GM18508 (cell line): ENCODE results near the gene GPN3.
"Not testable (repeated sequence)": the region's sequence is repeated elsewhere in the genome, so short reads cannot be mapped to it uniquely, and the experiment has no call there.

Experiments
- ATAC-seq: cut with Tn5 transposase; IDR thresholded peaks from one replicate; pipeline ENCODE4 v1.9.1; 2021; ENCODE audit warnings: moderate number of reproducible peaks; ENCODE audit not compliant: insufficient read depth, unreplicated experiment

GPN3 gene

DNA sequence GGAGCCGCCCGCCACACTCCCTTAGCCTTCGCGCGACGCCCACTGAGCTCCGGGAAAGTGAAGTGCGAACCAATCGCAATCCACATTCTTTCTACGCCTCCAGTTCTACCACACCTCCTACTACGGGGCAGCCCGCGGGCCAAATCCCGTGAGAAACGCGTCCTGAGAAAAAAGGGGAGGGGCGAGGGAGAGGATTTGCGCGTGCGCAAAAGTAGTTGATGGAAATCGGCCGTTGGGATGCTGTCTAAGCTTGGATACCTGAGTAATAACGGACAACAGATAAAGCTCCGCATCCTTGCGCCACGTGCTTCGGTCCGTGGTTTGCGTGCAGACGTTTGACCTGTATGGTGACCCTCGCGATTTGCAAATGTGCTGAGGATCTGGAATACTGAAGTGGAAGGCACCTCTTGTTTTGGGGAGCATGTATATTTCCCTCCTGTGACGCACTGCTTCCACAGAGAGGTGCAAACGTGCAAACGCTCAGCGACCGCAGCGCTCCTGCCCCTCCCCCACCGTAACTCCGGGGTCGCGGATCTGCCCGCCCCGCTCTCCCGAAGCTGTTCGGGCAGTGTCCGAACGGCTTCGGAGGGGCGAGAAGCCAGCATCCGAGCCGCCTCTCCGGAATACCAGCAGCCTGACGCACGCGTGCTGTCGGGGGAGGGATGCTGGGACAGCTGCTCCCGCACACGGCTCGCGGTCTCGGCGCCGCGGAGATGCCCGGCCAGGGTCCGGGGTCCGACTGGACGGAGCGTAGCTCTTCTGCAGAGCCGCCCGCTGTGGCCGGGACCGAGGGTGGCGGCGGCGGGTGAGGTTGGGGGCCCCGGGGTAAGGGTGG lies at the start of gene GPN3, which contains the start of gene FAM216A:
TSS of gene GPN3 (minus strand) at position 44 of the 835 bp plus-strand sequence. CDS start 54 bp downstream, outside the sequence.
TSS of gene FAM216A (plus strand) at position 632 of the 835 bp plus-strand sequence. CDS start at position 663, 31 bp downstream.
- peak; percentile 53 for ATAC-seq

DNA sequence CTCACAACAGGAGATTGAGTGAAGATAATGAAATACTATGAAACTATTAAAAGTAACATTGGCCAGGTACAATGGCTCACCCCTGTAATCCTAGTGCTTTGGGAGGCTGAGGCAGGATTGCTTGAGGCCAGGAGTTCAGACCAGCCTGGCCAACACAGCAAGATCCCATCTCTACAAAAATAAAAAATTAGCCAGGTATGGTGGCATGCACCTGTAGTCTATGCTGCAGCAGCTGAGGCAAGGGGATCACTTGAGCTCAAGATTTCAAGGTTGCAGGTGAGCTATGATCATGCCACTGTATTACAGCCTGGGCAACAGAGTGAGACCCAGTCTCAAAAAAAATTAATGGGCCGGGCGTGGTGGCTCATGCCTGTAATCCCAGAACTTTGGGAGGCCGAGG lies 48.9 kb upstream of the GPN3 start:
- no peak for ATAC-seq

DNA sequence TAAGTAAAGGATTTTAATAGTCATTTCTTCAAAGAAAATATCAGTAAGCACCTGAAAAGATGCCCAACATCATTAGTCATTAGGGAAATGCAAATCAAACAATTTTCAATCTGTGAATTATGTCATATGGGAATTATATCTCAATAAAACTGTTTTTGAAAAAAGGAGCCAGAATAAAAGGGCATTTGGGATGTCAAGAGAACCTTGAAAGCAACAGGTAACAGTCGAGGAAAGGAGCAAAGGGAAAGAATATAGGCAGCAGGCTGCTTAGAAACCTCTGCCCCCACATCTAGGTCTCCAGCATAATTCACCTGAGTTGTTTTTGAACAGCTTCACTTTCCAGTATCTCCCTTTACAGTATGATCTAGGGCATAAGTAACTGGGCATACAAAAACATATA lies 46.3 kb upstream of the GPN3 start:
- no peak for ATAC-seq

- no peak for ATAC-seq
Measured at GRCh38 chr12:110513842-110514241, 45.8 kb upstream of the GPN3 start.

- ATAC-seq: no peak
Measured at GRCh38 chr12:110508071-110508586, 40.1 kb upstream of the GPN3 start.

- ATAC-seq: no peak
Measured at GRCh38 chr12:110505332-110505731, 37.3 kb upstream of the GPN3 start.

- ATAC-seq: no peak
Measured at GRCh38 chr12:110503432-110503831, 35.4 kb upstream of the GPN3 start.

GRCh38 chr12:110501752-110502738 lies 34.0 kb upstream of the GPN3 start, which contains the start of the genes RAD9B and VPS29:
RAD9B (plus strand) TSS chr12:110502331; CDS start chr12:110502338, 7 bp downstream.
VPS29 (minus strand) TSS chr12:110502111; CDS start chr12:110502051, 60 bp downstream.
- peak; percentile 88 for ATAC-seq

DNA sequence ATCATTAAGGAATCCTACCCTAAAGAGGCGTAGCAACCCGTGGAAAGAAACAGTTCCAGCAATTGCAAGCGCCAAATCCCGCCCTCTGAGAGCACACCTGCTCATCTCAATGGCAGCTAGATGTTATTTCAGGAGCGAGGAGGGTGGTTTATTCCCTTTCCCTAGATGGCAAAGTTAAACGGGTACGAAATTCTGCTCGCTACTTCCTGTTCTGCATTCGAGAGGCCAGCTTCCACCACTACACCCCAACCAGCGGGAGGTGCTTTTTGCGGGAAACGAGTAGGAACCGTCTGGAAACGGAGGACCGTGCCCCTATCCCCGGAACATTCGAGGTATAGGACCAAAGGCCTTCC lies 33.3 kb upstream of the GPN3 start:
- peak; percentile 6 for ATAC-seq

DNA sequence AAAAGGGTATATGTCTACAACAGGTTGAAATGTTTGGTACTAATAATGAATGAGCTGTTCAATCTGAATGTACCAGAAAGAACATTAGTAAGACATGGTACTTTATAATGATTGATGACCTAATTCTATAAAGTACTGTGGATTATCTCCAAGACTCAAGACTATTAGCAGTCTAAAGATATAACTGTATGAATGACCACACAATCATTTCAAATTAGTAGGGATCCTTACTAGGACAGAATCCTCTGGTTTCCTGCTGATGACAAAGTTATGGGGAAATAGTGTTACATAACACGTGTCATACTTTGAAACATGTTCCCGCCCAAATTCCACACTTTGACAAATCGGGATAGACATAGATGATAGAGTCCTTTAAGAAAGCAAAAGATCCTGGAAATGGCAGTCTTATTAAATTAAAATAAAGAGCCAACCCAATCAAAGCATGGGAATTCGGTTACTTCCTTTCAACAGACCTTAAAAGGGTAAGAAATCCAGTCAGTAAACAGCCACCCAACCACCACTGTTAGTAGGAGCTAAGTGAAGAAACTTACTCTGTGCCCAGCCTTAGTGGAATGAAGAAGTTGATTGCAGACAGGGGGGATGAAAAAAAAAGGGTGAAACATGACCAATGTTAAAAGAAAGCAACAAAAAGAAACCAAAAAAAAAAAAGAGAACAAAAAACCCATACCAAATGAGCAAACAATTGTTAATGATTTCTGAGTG lies 31.1 kb upstream of the GPN3 start:
- ATAC-seq: no peak

GRCh38 chr12:110475426-110475825 lies 7.4 kb upstream of the GPN3 start:
- no peak for ATAC-seq

- ATAC-seq: no peak
Measured at GRCh38 chr12:110467847-110468213, 227 bp downstream of the GPN3 start.

DNA sequence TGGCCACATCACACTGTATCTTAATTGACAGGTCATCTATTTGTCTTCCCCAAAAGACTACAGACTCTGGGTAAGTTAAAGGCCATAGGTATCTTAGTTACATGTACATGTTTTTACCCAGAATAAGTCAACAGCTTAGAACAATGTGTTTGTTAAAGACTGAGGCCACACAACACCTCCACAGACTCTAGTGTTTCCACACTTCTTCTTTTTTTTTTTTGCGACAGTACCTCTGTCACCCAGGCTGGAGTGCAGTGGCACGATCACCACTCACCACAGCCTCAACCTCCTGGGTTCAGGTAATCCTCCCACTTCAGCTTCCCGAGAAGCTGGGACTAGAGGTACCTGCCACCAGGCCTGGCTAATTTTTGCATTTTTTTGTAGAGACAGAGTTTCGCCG lies 1.3 kb downstream of the GPN3 start:
- no peak for ATAC-seq

DNA sequence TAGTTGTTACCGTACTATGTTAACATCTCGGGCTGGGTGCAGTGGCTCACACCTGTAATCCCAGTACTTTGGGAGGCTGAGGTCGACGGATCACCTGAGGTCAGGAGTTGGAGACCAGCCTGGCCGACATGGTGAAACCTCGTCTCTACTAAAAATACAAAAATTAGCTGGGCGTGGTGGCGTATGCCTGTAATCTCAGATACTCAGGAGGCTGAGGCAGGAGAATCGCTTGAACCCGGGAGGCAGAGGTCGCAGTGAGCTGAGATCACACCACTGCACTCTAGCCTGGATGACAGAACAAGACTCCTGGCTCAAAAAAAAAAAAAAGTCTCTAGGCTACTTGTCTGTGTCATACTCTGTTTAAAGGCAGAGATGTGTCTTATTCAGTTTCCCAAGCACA lies 2.3 kb downstream of the GPN3 start:
- ATAC-seq: not testable (repeated sequence)

- no peak for ATAC-seq
Measured at GRCh38 chr12:110465024-110465423, 3.0 kb downstream of the GPN3 start.

DNA sequence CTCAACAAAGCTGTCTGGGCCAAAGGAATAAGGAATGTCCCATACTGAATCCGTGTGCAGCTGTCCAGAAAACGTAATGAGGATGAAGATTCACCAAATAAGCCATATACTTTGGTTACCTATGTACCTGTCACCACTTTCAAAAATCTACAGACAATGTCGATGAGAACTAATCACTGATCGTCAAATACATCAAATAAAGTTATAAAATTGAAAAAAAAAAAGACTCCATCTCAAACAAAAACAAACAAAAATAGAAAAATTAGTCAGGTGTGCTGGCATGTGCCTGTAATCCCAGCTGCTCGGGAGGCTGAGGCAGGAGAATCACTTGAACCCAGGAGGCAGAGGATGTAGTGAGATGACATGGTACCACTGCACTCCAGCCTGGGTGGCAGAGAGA lies 6.9 kb downstream of the GPN3 start:
- not testable (repeated sequence) for ATAC-seq

DNA sequence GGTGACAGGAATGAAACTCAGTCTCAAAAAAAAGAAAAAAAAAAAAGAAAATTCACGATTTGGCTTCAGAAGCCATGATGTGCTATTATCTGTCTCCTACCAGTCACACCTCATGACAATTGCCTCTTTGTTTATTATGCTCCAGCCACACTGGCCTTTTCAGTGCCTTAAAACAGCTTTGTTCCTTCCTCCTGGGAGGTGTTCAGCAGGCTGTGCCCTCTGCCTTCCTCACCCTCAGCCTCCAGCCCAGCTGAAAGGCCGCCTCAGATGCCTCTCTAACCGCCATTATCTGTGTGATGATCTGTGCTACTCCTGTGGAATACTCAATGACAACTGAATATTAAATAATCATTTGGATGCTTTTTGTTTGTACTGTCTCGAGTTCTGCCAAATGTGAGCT lies 9.3 kb downstream of the GPN3 start:
- no peak for ATAC-seq

- ATAC-seq: no peak
Measured at GRCh38 chr12:110453569-110454296, 14.3 kb downstream of the GPN3 start.

- ATAC-seq: no peak
Measured at GRCh38 chr12:110451263-110451662, 16.8 kb downstream of the GPN3 start.
